Stimulated activated CD4-positive, alpha-beta T cell treated with anti-CD3 and anti-CD28 coated beads, Interleukin-1b, Interleukin-23, amount 100 ng/mL, for 4 hours (primary cell): ENCODE data around the gene GIPC3.

Experiments
- DNase-seq, 2 donors: peaks; one replicate each; pipeline ENCODE4 v3.0.0-alpha.2; 2020; ENCODE audit warnings: low read depth in 2 of 2

The GIPC3 gene

GRCh38 chr19:3585301-3586126, at the start of gene GIPC3:
TSS of gene GIPC3 (plus strand) at chr19:3585478. CDS start at chr19:3585598, 120 bp downstream.
- no peak for DNase-seq

GRCh38 chr19:3535563-3535965, 49.7 kb upstream of the GIPC3 start:
- no peak for DNase-seq

GRCh38 chr19:3535981-3536380, 49.3 kb upstream of the GIPC3 start:
- no peak for DNase-seq

- DNase-seq = no peak
These were observed 48.7 kb upstream of the GIPC3 start for GRCh38 chr19:3536429-3537100.

- DNase-seq = no peak
These were observed 48.2 kb upstream of the GIPC3 start for GRCh38 chr19:3537101-3537437.

- DNase-seq = no peak
These were observed 47.6 kb upstream of the GIPC3 start for GRCh38 chr19:3537438-3538240.

GRCh38 chr19:3538258-3538929, 46.9 kb upstream of the GIPC3 start:
- DNase-seq = no peak

- DNase-seq = no peak
These were observed 46.1 kb upstream of the GIPC3 start, which contains the start of gene TEKTIP1 for GRCh38 chr19:3538965-3539755. TSS of gene TEKTIP1 (plus strand) at chr19:3539174. CDS start at chr19:3539178, 4 bp downstream.

GRCh38 chr19:3539756-3540118, 45.5 kb upstream of the GIPC3 start:
- no peak for DNase-seq

- no peak for DNase-seq
These were observed 41.9 kb upstream of the GIPC3 start for GRCh38 chr19:3543150-3544057.

GRCh38 chr19:3544058-3544376, 41.3 kb upstream of the GIPC3 start:
- no peak for DNase-seq

- DNase-seq = peak; percentile 76 to 77
These were observed 40.3 kb upstream of the GIPC3 start for GRCh38 chr19:3544742-3545668.

GRCh38 chr19:3545669-3546034, 39.6 kb upstream of the GIPC3 start:
- no peak for DNase-seq

- DNase-seq = no peak
These were observed 39.2 kb upstream of the GIPC3 start for GRCh38 chr19:3546119-3546518.

- peak in 1 of 2 donors; percentile 34 for DNase-seq
These were observed 38.0 kb upstream of the GIPC3 start for GRCh38 chr19:3547301-3547731.

- DNase-seq = no peak
These were observed 37.5 kb upstream of the GIPC3 start for GRCh38 chr19:3547767-3548282.

- no peak for DNase-seq
These were observed 36.7 kb upstream of the GIPC3 start for GRCh38 chr19:3548606-3549005.

- no peak for DNase-seq
These were observed 35.5 kb upstream of the GIPC3 start for GRCh38 chr19:3549816-3550215.
